HG02884 (cell line): ENCODE data around the gene SUGP1.

Experiments used
- ATAC-seq: cut with Tn5 transposase; IDR thresholded peaks from one replicate; pipeline ENCODE4 v1.9.1; 2021; ENCODE audit warnings: mild to moderate bottlenecking, moderate library complexity; ENCODE audit not compliant: unreplicated experiment

Gene SUGP1

GRCh38 chr19:19236173-19236572 is 84.1 kb downstream of the SUGP1 start:
- ATAC-seq = no peak

- ATAC-seq = no peak
Observed at GRCh38 chr19:19234220-19234816, 86.0 kb downstream of the SUGP1 start.

- no peak for ATAC-seq
Observed at GRCh38 chr19:19232261-19232721, 88.0 kb downstream of the SUGP1 start.

GRCh38 chr19:19230999-19231398 is 89.3 kb downstream of the SUGP1 start:
- no peak for ATAC-seq

GRCh38 chr19:19229701-19230100 is 90.6 kb downstream of the SUGP1 start:
- ATAC-seq = no peak

- ATAC-seq = no peak
Observed at GRCh38 chr19:19227217-19227616, 93.1 kb downstream of the SUGP1 start.

- ATAC-seq = no peak
Observed at GRCh38 chr19:19226663-19227062, 93.6 kb downstream of the SUGP1 start.

GRCh38 chr19:19226204-19226603 is 94.1 kb downstream of the SUGP1 start:
- no peak for ATAC-seq
